Uterine smooth muscle cell (primary cell): ENCODE data around the gene IL5RA. TPM values are rescaled to one million over a fixed set of nuclear protein-coding genes. Genes with fewer than 3 reads are reported as not detected.

ENCODE experiments used
- total RNA-seq: library from RNA; depleted of rRNA; stranded (reverse); fragments of >200 nt; gene quantifications from 2 replicates; pipeline ENCODE4 v1.2.3, GENCODE V29; 2014

The IL5RA gene
- not detected in 2 replicates for total RNA-seq

GRCh38 chr3:3110299-3110630 lies at the start of gene IL5RA:
TSS of gene IL5RA (minus strand) at chr3:3110374. CDS start at chr3:3104984, 5,390 bp downstream.

GRCh38 chr3:3126477-3127431 lies 16.6 kb upstream of the IL5RA start, which contains the start of gene TRNT1:
TSS of gene TRNT1 (plus strand) at chr3:3126940. CDS start at chr3:3129041, 2,101 bp downstream.

Other genes starting within 250 kb of the IL5RA start
- 28.1 and 32.9 TPM in 2 replicates for gene TRNT1, start 16.6 kb upstream of the IL5RA start, total RNA-seq
- gene CRBN, start 69.3 kb upstream of the IL5RA start, total RNA-seq: 80.2 and 106 TPM in 2 replicates